ENCODE data around the gene RPS14.

RPS14 gene

DNA sequence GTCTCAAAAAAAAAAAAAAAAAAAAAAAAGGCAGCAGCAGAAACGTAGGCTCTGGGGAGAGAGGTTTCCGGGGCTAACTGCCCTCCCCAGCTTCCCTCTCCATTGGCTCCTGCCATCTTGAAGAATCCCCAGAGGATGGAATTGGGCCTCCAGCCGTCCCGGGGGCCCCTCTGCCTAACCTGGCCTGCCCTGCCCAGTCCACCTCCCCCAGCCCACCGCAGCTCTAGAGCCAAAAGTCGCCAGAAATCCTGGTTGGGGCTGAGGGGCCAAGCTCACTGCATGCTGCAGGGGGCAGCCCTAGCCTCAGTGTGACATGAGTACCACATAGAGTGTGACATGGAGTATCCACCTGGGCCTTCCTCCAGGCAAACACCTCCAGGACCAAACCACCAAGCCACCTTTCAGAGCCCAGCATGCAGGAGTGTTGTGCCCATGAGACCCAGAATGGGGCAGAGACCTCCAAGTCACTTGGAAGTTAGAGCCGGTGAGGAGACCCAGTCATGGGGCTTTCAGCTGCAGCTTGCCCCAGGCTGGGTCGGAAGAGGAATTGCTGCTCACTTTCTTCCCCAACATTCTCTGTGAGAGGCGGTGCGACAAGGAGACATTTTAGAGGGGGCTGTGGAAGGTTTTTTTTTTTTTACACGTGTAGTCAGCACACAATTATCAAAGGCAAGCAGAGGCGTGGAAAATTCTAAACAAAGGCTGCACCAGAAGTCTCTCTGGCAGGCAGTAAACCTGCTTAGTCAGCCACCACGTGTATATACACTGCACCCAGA is 54.4 kb downstream of the RPS14 start:
- Mint-ChIP-seq H3K9me3 (no peaks in the 10 kb centered on the region), H3K27ac (peak overlapping the region; percentile 72 to 86), H3K4me3 (no peak overlapping the region), H3K27me3 (no peaks in the 10 kb centered on the region), H3K4me1 (peaks cover 11% of the 10 kb centered on the region)
- ATAC-seq = no peak
- DNase-seq = no peak

DNA sequence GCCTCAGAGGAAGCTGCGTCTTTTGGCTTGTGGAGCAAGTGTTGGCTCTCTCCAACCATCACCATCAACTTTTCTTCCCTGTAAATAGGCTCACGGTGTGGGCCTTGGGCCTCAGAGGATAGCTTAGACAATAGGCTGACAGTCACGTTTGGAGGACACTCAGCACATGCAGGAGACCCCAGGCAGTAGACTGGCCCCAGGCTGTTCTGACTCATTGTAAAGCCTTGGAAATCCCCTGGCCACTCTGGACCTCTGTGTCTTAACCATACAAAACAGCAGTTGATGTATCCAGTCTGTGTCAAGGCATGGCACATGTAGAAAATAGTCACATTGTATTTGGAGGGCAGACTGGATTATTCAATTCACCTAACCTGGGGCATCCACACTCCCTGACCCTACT is 55.4 kb downstream of the RPS14 start:
- H3K4me1 Mint-ChIP-seq = peaks cover 11% of the 10 kb centered on the region
- no peaks in the 10 kb centered on the region for H3K27me3 Mint-ChIP-seq
- DNase-seq (no peak), ATAC-seq (peak; percentile 64)
- H3K27ac Mint-ChIP-seq = no peak overlapping the region
- no peaks in the 10 kb centered on the region for H3K9me3 Mint-ChIP-seq
- no peak overlapping the region for H3K4me3 Mint-ChIP-seq

DNA sequence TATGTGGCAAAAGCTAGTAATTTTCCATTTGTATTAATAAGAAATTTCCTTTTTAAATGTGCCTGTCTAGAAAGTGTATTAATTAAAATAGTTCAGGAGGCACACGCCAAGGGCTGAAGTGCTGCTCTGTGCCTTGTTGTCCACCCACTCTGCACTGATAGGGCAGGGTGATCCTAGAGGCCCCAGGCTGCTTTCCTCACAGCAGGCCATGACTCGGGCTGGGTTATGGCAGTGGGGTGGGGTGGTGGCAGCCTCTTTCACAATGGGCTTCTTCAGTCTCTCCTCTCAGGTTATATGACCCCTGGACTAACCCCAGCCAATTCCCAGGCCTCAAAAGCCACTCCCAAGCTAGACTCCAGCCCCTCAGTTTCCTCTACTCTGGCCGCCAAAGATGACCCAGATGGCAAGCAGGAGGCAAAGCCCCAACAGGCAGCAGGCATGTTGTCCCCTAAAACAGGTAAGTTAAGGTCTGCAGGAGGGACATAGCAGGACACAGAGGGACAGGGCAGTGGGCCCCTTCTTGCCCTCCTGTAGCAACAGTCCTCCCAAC is 56.4 kb downstream of the RPS14 start:
- Mint-ChIP-seq H3K9me3 (no peaks in the 10 kb centered on the region), H3K4me1 (peaks cover 11% of the 10 kb centered on the region), H3K4me3 (no peak overlapping the region)

DNA sequence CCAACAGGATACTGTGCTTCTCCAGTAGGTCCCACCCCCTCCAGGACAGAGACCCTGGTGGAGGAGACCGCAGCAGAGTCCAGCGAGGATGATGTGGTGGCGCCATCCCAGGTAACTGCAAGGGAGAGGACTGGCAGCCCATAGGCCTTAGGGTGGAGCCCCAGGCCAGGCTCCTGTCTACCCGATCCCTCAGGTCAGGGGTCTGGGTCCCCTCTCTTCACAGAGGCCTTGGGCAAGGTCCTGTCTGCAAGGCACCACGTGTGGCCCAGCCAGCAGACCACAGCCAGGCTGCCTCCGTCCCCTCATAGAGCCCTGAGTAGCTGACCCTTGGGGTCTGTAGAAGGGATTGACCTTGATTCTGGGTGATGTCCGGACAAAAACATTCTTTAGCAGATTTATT is 56.9 kb downstream of the RPS14 start:
- peaks cover 11% of the 10 kb centered on the region for H3K4me1 Mint-ChIP-seq
- H3K4me3 Mint-ChIP-seq = no peak overlapping the region
- H3K27me3 Mint-ChIP-seq = no peaks in the 10 kb centered on the region
- no peak for DNase-seq
- peak overlapping the region in 1 of 2 donors; percentile 6 for H3K27ac Mint-ChIP-seq
- H3K9me3 Mint-ChIP-seq = no peaks in the 10 kb centered on the region
- ATAC-seq = no peak

More for the DNA sequence above, 56.4 kb downstream of the RPS14 start:
- no peaks in the 10 kb centered on the region for H3K27me3 Mint-ChIP-seq
- DNase-seq = no peak
- peak overlapping the region; percentile 34 to 72 for H3K27ac Mint-ChIP-seq
- ATAC-seq = no peak
